Activated T-helper 2 cell treated with anti-CD3 and anti-CD28 coated beads, Interferon-gamma antibody, Interleukin-2, Interleukin-4, amounts not matched to agents 10 μg/mL and 5 μg/mL and 100 μg/mL, durations not matched to agents 14 hours and 24 hours and 36 hours (primary cell): ENCODE data around the gene EML6. TPM values are rescaled to one million over a fixed set of nuclear protein-coding genes. Genes with fewer than 3 reads are reported as not detected.
"Not testable (repeated sequence)": the region's sequence is repeated elsewhere in the genome, so short reads cannot be mapped to it uniquely, and the experiment has no call there.

ENCODE experiments used
- DNase-seq: peaks from one replicate; pipeline ENCODE4 v3.0.0; 2021; ENCODE audit warnings: low spot score
- H3K27ac Mint-ChIP-seq: one replicate; pipeline ENCODE4 v1.8.0; 2021; ENCODE audit warnings: mixed read lengths
- H3K27me3 Mint-ChIP-seq: one replicate; pipeline ENCODE4 v1.8.0; 2021; ENCODE audit warnings: low read depth, mixed read lengths
- H3K36me3 Mint-ChIP-seq: one replicate; pipeline ENCODE4 v1.8.0; 2021; ENCODE audit warnings: low read depth, mixed read lengths
- H3K4me1 Mint-ChIP-seq: one replicate; pipeline ENCODE4 v1.8.0; 2021; ENCODE audit warnings: low read depth, mixed read lengths
- H3K4me3 Mint-ChIP-seq: one replicate; pipeline ENCODE4 v1.8.0; 2021; ENCODE audit warnings: low read depth, mild to moderate bottlenecking, moderate library complexity, mixed read lengths
- H3K9me3 Mint-ChIP-seq: one replicate; pipeline ENCODE4 v1.8.0; 2021; ENCODE audit warnings: mixed read lengths
- intact Hi-C: fragments of 100-400 bp; cut with micrococcal nuclease; formaldehyde crosslinking; loops from one replicate; pipeline ENCODE4 v1.15.1; 2023
- total RNA-seq: library from RNA; stranded (reverse); gene quantifications from 2 replicates; pipeline ENCODE4 v1.2.3, GENCODE V29; 2022

Gene EML6
- total RNA-seq, 1 donor from 2014 or later, result 0.23 TPM

GRCh38 chr2:54866868-54867267 is 143.4 kb downstream of the EML6 start:
- no peak overlapping the region for H3K4me3 Mint-ChIP-seq
- intact Hi-C loops, result no loop called here
- H3K27me3 Mint-ChIP-seq, result peaks cover 3% of the 10 kb centered on the region
- H3K4me1 Mint-ChIP-seq, result peaks cover 11% of the 10 kb centered on the region
- DNase-seq, result no peak
- H3K9me3 Mint-ChIP-seq, result no peaks in the 10 kb centered on the region
- no peak overlapping the region for H3K27ac Mint-ChIP-seq
- no peaks in the 10 kb centered on the region for H3K36me3 Mint-ChIP-seq

- H3K9me3 Mint-ChIP-seq, result no peaks in the 10 kb centered on the region
- H3K36me3 Mint-ChIP-seq, result no peaks in the 10 kb centered on the region
- H3K4me3 Mint-ChIP-seq, result no peak overlapping the region
- DNase-seq, result no peak
- intact Hi-C loops, result no loop called here
- H3K27me3 Mint-ChIP-seq, result peaks cover 3% of the 10 kb centered on the region
- no peak overlapping the region for H3K27ac Mint-ChIP-seq
- H3K4me1 Mint-ChIP-seq, result peaks cover 11% of the 10 kb centered on the region
Observed at GRCh38 chr2:54867457-54867856, 144.0 kb downstream of the EML6 start.

GRCh38 chr2:54871457-54872107 is 148.1 kb downstream of the EML6 start:
- Mint-ChIP-seq H3K36me3 (no peaks in the 10 kb centered on the region), H3K4me1 (peaks cover 11% of the 10 kb centered on the region), H3K4me3 (no peak overlapping the region), H3K27me3 (peaks cover 7% of the 10 kb centered on the region), H3K27ac (no peak overlapping the region), H3K9me3 (no peaks in the 10 kb centered on the region)
- intact Hi-C loops, result no loop called here
- no peak for DNase-seq

- H3K36me3 Mint-ChIP-seq, result no peaks in the 10 kb centered on the region
- H3K27me3 Mint-ChIP-seq, result peaks cover 7% of the 10 kb centered on the region
- H3K4me1 Mint-ChIP-seq, result peaks cover under 1% of the 10 kb centered on the region
- intact Hi-C loops, result no loop called here
- no peak overlapping the region for H3K4me3 Mint-ChIP-seq
- no peaks in the 10 kb centered on the region for H3K9me3 Mint-ChIP-seq
- no peak overlapping the region for H3K27ac Mint-ChIP-seq
- DNase-seq, result no peak
Observed at GRCh38 chr2:54872780-54873179, 149.3 kb downstream of the EML6 start.

GRCh38 chr2:54873236-54873635 is 149.8 kb downstream of the EML6 start:
- H3K27me3 Mint-ChIP-seq, H3K9me3 Mint-ChIP-seq, intact Hi-C loops, H3K4me3 Mint-ChIP-seq, H3K27ac Mint-ChIP-seq, H3K36me3 Mint-ChIP-seq, H3K4me1 Mint-ChIP-seq, DNase-seq: not testable (repeated sequence)

- DNase-seq, result no peak
- Mint-ChIP-seq H3K27me3 (peaks cover 10% of the 10 kb centered on the region), H3K36me3 (no peaks in the 10 kb centered on the region), H3K27ac (no peak overlapping the region), H3K4me1 (no peaks in the 10 kb centered on the region), H3K4me3 (no peak overlapping the region), H3K9me3 (no peaks in the 10 kb centered on the region)
- intact Hi-C loops, result no loop called here
Observed at GRCh38 chr2:54876764-54877163, 153.3 kb downstream of the EML6 start.

GRCh38 chr2:54878182-54878581 is 154.7 kb downstream of the EML6 start:
- no peak for DNase-seq
- peaks cover 10% of the 10 kb centered on the region for H3K27me3 Mint-ChIP-seq
- H3K9me3 Mint-ChIP-seq, result no peaks in the 10 kb centered on the region
- no peak overlapping the region for H3K4me3 Mint-ChIP-seq
- intact Hi-C loops, result no loop called here
- no peaks in the 10 kb centered on the region for H3K36me3 Mint-ChIP-seq
- H3K27ac Mint-ChIP-seq, result no peak overlapping the region
- H3K4me1 Mint-ChIP-seq, result no peaks in the 10 kb centered on the region

GRCh38 chr2:54879032-54879431 is 155.6 kb downstream of the EML6 start:
- Mint-ChIP-seq H3K4me1 (no peaks in the 10 kb centered on the region), H3K27ac (no peak overlapping the region), H3K36me3 (no peaks in the 10 kb centered on the region), H3K9me3 (no peaks in the 10 kb centered on the region), H3K27me3 (peaks cover 10% of the 10 kb centered on the region), H3K4me3 (no peak overlapping the region)
- no peak for DNase-seq
- intact Hi-C loops, result no loop called here

GRCh38 chr2:54879598-54880332 is 156.3 kb downstream of the EML6 start:
- Mint-ChIP-seq H3K27me3 (peaks cover 12% of the 10 kb centered on the region), H3K4me3 (no peak overlapping the region)
- intact Hi-C loops, result no loop called here

GRCh38 chr2:54880428-54880827 is 157.0 kb downstream of the EML6 start:
- Mint-ChIP-seq H3K4me1 (no peaks in the 10 kb centered on the region), H3K27ac (no peak overlapping the region), H3K4me3 (no peak overlapping the region), H3K9me3 (no peaks in the 10 kb centered on the region), H3K27me3 (peaks cover 12% of the 10 kb centered on the region), H3K36me3 (no peaks in the 10 kb centered on the region)
- intact Hi-C loops, result no loop called here
- DNase-seq, result no peak

More at GRCh38 chr2:54879598-54880332, 156.3 kb downstream of the EML6 start:
- no peak for DNase-seq
- H3K36me3 Mint-ChIP-seq, result no peaks in the 10 kb centered on the region
- H3K27ac Mint-ChIP-seq, result no peak overlapping the region
- H3K4me1 Mint-ChIP-seq, result no peaks in the 10 kb centered on the region
- no peaks in the 10 kb centered on the region for H3K9me3 Mint-ChIP-seq

- no peaks in the 10 kb centered on the region for H3K36me3 Mint-ChIP-seq
- H3K27me3 Mint-ChIP-seq, result peaks cover 7% of the 10 kb centered on the region
- H3K27ac Mint-ChIP-seq, result no peak overlapping the region
- H3K4me1 Mint-ChIP-seq, result no peaks in the 10 kb centered on the region
- intact Hi-C loops, result no loop called here
- H3K9me3 Mint-ChIP-seq, result no peaks in the 10 kb centered on the region
- no peak for DNase-seq
- no peak overlapping the region for H3K4me3 Mint-ChIP-seq
Observed at GRCh38 chr2:54881759-54882158, 158.3 kb downstream of the EML6 start.

GRCh38 chr2:54885891-54886290 is 162.4 kb downstream of the EML6 start:
- DNase-seq, result no peak
- H3K36me3 Mint-ChIP-seq, result no peaks in the 10 kb centered on the region
- intact Hi-C loops, result no loop called here
- H3K4me3 Mint-ChIP-seq, result no peak overlapping the region
- peaks cover 23% of the 10 kb centered on the region for H3K27me3 Mint-ChIP-seq
- no peaks in the 10 kb centered on the region for H3K4me1 Mint-ChIP-seq
- no peaks in the 10 kb centered on the region for H3K9me3 Mint-ChIP-seq
- no peak overlapping the region for H3K27ac Mint-ChIP-seq

GRCh38 chr2:54887850-54888545 is 164.5 kb downstream of the EML6 start:
- H3K27me3 Mint-ChIP-seq, result peaks cover 23% of the 10 kb centered on the region
- no peak for DNase-seq
- H3K4me1 Mint-ChIP-seq, result no peaks in the 10 kb centered on the region
- no peaks in the 10 kb centered on the region for H3K9me3 Mint-ChIP-seq
- H3K36me3 Mint-ChIP-seq, result no peaks in the 10 kb centered on the region
- H3K27ac Mint-ChIP-seq, result no peak overlapping the region
- no peak overlapping the region for H3K4me3 Mint-ChIP-seq
- intact Hi-C loops, result no loop called here
